IMR-90 (cell line): Measurements from ENCODE around the gene ACSM6. TPM values are rescaled to one million over a fixed set of nuclear protein-coding genes. Genes with fewer than 3 reads are reported as not detected.

Experiments
- ATAC-seq: fragments of 200-7000 bp; cut with Tn5 transposase; 2 replicates; pipeline ENCODE4 v1.9.1; 2020; ENCODE audit warnings: low read depth, mild to moderate bottlenecking, moderate library complexity
- BruUV-seq: library from RNA; stranded (reverse); fragments of 400-500 nt; replicated peaks from 2 replicates; lab custom pipeline; 2021; lab: Mats Ljungman, UMichigan
- CTCF ChIA-PET: fragments of 300-600 bp; formaldehyde crosslinking; extraction: SDS; loops from one replicate; lab custom pipeline; 2021; ENCODE audit warnings: antibody characterized with exemption; lab: Yijun Ruan, JAX
- POLR2A ChIA-PET: fragments of 300-600 bp; sonication (Branson Sonifier 250); formaldehyde crosslinking; loops from one replicate; lab custom pipeline; 2022; ENCODE audit warnings: antibody characterized with exemption; ENCODE audit not compliant: unreplicated experiment; lab: Charles Lee
- DNase-seq: peaks from one replicate; pipeline ENCODE4 v3.0.0; 2013
- H2AFZ ChIP-seq: replicated peaks from 2 replicates; pipeline ENCODE3; 2013; ENCODE audit warnings: low read length, mild to moderate bottlenecking; ENCODE audit not compliant: poor library complexity
- H2AK5ac ChIP-seq: 2 replicates; pipeline ENCODE4 v1.6.1; 2013; ENCODE audit warnings: low read depth, low read length, inconsistent platforms
- H2AK9ac ChIP-seq: replicated peaks from 2 replicates; pipeline ENCODE3; 2013; ENCODE audit warnings: mild to moderate bottlenecking, low read depth, low read length, moderate library complexity; ENCODE audit not compliant: poor library complexity
- H2BK120ac ChIP-seq: 2 replicates; pipeline ENCODE4 v1.6.1; 2013; ENCODE audit warnings: low read depth, low read length, inconsistent platforms
- H2BK15ac ChIP-seq: 3 replicates; pipeline ENCODE4 v1.6.1; 2013; ENCODE audit warnings: low read depth, low read length, inconsistent platforms
- H2BK20ac ChIP-seq: 2 replicates; pipeline ENCODE4 v1.6.1; 2013; ENCODE audit warnings: low read depth, mild to moderate bottlenecking, inconsistent platforms, low read length, moderate library complexity
- H2BK5ac ChIP-seq: 2 replicates; pipeline ENCODE4 v1.6.1; 2013; ENCODE audit warnings: mild to moderate bottlenecking, low read depth, low read length, inconsistent platforms; ENCODE audit not compliant: poor library complexity, severe bottlenecking
- H3K14ac ChIP-seq: replicated peaks from 2 replicates; pipeline ENCODE4 v1.6.1; 2013; ENCODE audit warnings: low read depth, low read length, inconsistent platforms
- H3K18ac ChIP-seq: 2 replicates; pipeline ENCODE4 v1.6.1; 2013; ENCODE audit warnings: low read depth, low read length, control low read depth
- H3K23ac ChIP-seq: 2 replicates; pipeline ENCODE4 v1.6.1; 2013; ENCODE audit warnings: low read depth, low read length, inconsistent platforms
- H3K27ac ChIP-seq: 2 replicates; pipeline ENCODE4 v1.5.1; 2013; ENCODE audit warnings: mild to moderate bottlenecking, control low read depth, low read length; ENCODE audit not compliant: insufficient read depth
- H3K27me3 ChIP-seq: 2 replicates; pipeline ENCODE4 v1.6.1; 2013; ENCODE audit warnings: low read length; ENCODE audit not compliant: control insufficient read depth, insufficient read depth
- H3K36me3 ChIP-seq: 2 replicates; pipeline ENCODE4 v1.6.1; 2013; ENCODE audit warnings: low read length, mixed read lengths; ENCODE audit not compliant: control insufficient read depth, insufficient read depth
- H3K4ac ChIP-seq: 2 replicates; pipeline ENCODE4 v1.6.1; 2013; ENCODE audit warnings: low read depth, low read length, inconsistent platforms
- H3K4me1 ChIP-seq: 2 replicates; pipeline ENCODE4 v1.6.1; 2013; ENCODE audit warnings: low read length, mixed read lengths; ENCODE audit not compliant: control insufficient read depth, insufficient read depth
- H3K4me2 ChIP-seq: 2 replicates; pipeline ENCODE4 v1.6.1; 2013; ENCODE audit warnings: low read depth, mild to moderate bottlenecking, control low read depth, low read length, moderate library complexity
- H3K4me3 ChIP-seq: 2 replicates; pipeline ENCODE4 v1.5.1; 2013; ENCODE audit warnings: low read depth, mild to moderate bottlenecking, control low read depth, low read length, moderate library complexity; ENCODE audit not compliant: insufficient read depth
- H3K56ac ChIP-seq: 2 replicates; pipeline ENCODE4 v1.6.1; 2013; ENCODE audit warnings: low read length, inconsistent platforms; ENCODE audit not compliant: insufficient read depth; ENCODE audit errors: extremely low read depth
- H3K79me1 ChIP-seq, 2 experiments: 2 replicates each; pipeline ENCODE4 v1.6.1; 2013; ENCODE audit warnings: low read length in 2 of 2, inconsistent platforms in 1 of 2, low read depth in 1 of 2
- H3K9ac ChIP-seq: 2 replicates; pipeline ENCODE4 v1.6.1; 2013; ENCODE audit warnings: low read depth, low read length, control low read depth
- H3K9me1 ChIP-seq: 2 replicates; pipeline ENCODE4 v1.6.1; 2013; ENCODE audit warnings: low read length, inconsistent platforms; ENCODE audit not compliant: insufficient read depth
- H3K9me3 ChIP-seq: 2 replicates; pipeline ENCODE4 v1.6.1; 2013; ENCODE audit warnings: low read length; ENCODE audit not compliant: control insufficient read depth, insufficient read depth
- H4K20me1 ChIP-seq: 2 replicates; pipeline ENCODE4 v1.6.1; 2013; ENCODE audit warnings: low read length, inconsistent platforms; ENCODE audit not compliant: insufficient read depth
- H4K5ac ChIP-seq: 2 replicates; pipeline ENCODE4 v1.6.1; 2013; ENCODE audit warnings: mild to moderate bottlenecking, low read depth, low read length, control low read depth
- H4K8ac ChIP-seq, 2 experiments: 2 replicates each; pipeline ENCODE4 v1.6.1; 2013; ENCODE audit warnings: low read depth in 2 of 2, low read length in 2 of 2, control low read depth in 1 of 2, inconsistent platforms in 1 of 2
- H4K91ac ChIP-seq: 2 replicates; pipeline ENCODE4 v1.6.1; 2013; ENCODE audit warnings: low read depth, low read length, inconsistent platforms; ENCODE audit not compliant: insufficient read depth
- BHLHE40 ChIP-seq: fragments of 150-350 bp; IDR thresholded peaks from 2 replicates; pipeline ENCODE4 v1.6.1; 2016; ENCODE audit warnings: mild to moderate bottlenecking, low read depth, low read length
- CEBPB ChIP-seq: IDR thresholded peaks from 2 replicates; pipeline ENCODE4 v1.6.1; 2012; ENCODE audit warnings: low read depth, low read length, improper control_type of control experiment
- CHD1 ChIP-seq: IDR thresholded peaks from 2 replicates; pipeline ENCODE4 v1.6.1; 2012; ENCODE audit warnings: low read depth, low read length, improper control_type of control experiment
- CTCF ChIP-seq: conservative IDR thresholded peaks from 2 replicates; pipeline ENCODE4 v1.5.1; 2012; ENCODE audit warnings: mild to moderate bottlenecking, low read depth, low read length, improper control_type of control experiment
- ELK1 ChIP-seq: fragments of 150-350 bp; IDR thresholded peaks from 2 replicates; pipeline ENCODE4 v1.6.1; 2016; ENCODE audit warnings: low read depth, mild to moderate bottlenecking, low read length, moderate library complexity, borderline replicate concordance
- FOS ChIP-seq: fragments of 150-350 bp; IDR thresholded peaks from 2 replicates; pipeline ENCODE4 v1.6.1; 2016; ENCODE audit warnings: low read depth, low read length
- MAFK ChIP-seq: IDR thresholded peaks from 2 replicates; pipeline ENCODE4 v1.6.1; 2012; ENCODE audit warnings: low read depth, low read length, improper control_type of control experiment
- MAZ ChIP-seq: IDR thresholded peaks from 2 replicates; pipeline ENCODE4 v1.6.1; 2012; ENCODE audit warnings: low read depth, mild to moderate bottlenecking, low read length, improper control_type of control experiment, moderate library complexity, borderline replicate concordance
- MXI1 ChIP-seq: IDR thresholded peaks from 2 replicates; pipeline ENCODE4 v1.6.1; 2012; ENCODE audit warnings: low read depth, mild to moderate bottlenecking, low read length, moderate library complexity, borderline replicate concordance
- NFE2L2 ChIP-seq: fragments of 150-350 bp; IDR thresholded peaks from 2 replicates; pipeline ENCODE4 v1.6.1; 2016; ENCODE audit warnings: low read depth, mild to moderate bottlenecking, low read length
- POLR2A ChIP-seq: IDR thresholded peaks from 2 replicates; pipeline ENCODE4 v1.6.1; 2012; ENCODE audit warnings: mild to moderate bottlenecking, low read depth, low read length
- RAD21 ChIP-seq: IDR thresholded peaks from 2 replicates; pipeline ENCODE4 v1.6.1; 2012; ENCODE audit warnings: low read length, improper control_type of control experiment
- RCOR1 ChIP-seq: IDR thresholded peaks from 2 replicates; pipeline ENCODE4 v1.6.1; 2012; ENCODE audit warnings: mild to moderate bottlenecking, low read length, improper control_type of control experiment; ENCODE audit not compliant: insufficient replicate concordance
- RFX5 ChIP-seq: IDR thresholded peaks from 2 replicates; pipeline ENCODE4 v1.8.0; 2012; ENCODE audit warnings: low read depth, mild to moderate bottlenecking, low read length, moderate library complexity
- SMC3 ChIP-seq: fragments of 150-350 bp; IDR thresholded peaks from 2 replicates; pipeline ENCODE4 v1.6.1; 2016; ENCODE audit warnings: low read depth, mild to moderate bottlenecking, antibody characterized with exemption, low read length, moderate library complexity
- USF2 ChIP-seq: fragments of 150-350 bp; IDR thresholded peaks from 2 replicates; pipeline ENCODE4 v1.6.1; 2017; ENCODE audit warnings: mild to moderate bottlenecking, antibody characterized with exemption, low read length, low read depth
- WGBS, 2 experiments: methylation state at CpG; one replicate each; pipeline versions ENCODE4 v1.1.5 to v1.1.7; 2013; ENCODE audit warnings: missing lambda C conversion rate in 2 of 2; ENCODE audit not compliant: insufficient read length in 1 of 2; ENCODE audit errors: extremely low coverage in 2 of 2; 5-methylcytosine and 5-hydroxymethylcytosine counted together
- dilution Hi-C: fragments of 300-500 bp; cut with HindIII; formaldehyde crosslinking; loops from one replicate; pipeline ENCODE4 v1.14.3; 2018; ENCODE audit warnings: low sequenced_read_pairs; ENCODE audit not compliant: unreplicated experiment
- in situ Hi-C: fragments of 300-500 bp; cut with MboI; formaldehyde crosslinking; loops from 3 replicates; pipeline ENCODE4 v1.14.3; 2019; ENCODE audit warnings: low sequenced_read_pairs, inconsistent platforms, mixed read lengths
- intact Hi-C: fragments of 100-400 bp; cut with micrococcal nuclease; formaldehyde crosslinking; loops from 2 replicates; pipeline ENCODE4 v1.10.0; 2022
- polyA plus RNA-seq, 3 experiments: library from polyadenylated mRNA; depleted of rRNA; stranded (reverse); fragments of >200 nt; gene quantifications; 2 replicates each; pipeline ENCODE4 v1.2.3, GENCODE V29; 2012; ENCODE audit warnings: low replicate concordance in 1 of 3
- total RNA-seq: library from RNA; depleted of rRNA; stranded (reverse); fragments of >200 nt; gene quantifications from 2 replicates; pipeline ENCODE4 v1.2.3, GENCODE V29; 2012

ACSM6 gene
- total and polyA plus RNA-seq, 2 of the 4 experiments (the other 2 are of a cell fraction) = not detected

GRCh38 chr10:95171336-95171735 lies 22.7 kb upstream of the ACSM6 start:
- DNase-seq (no peak), ATAC-seq (no peak)
- in situ Hi-C loops = no loop called here
- Histone ChIP-seq H3K56ac (no peak overlapping the region), H3K27ac (no peak overlapping the region), H3K9me3 (no peaks in the 10 kb centered on the region), H2BK5ac (no peak overlapping the region), H3K9me1 (no peaks in the 10 kb centered on the region), H3K4me2 (no peak overlapping the region), H3K18ac (no peak overlapping the region), H3K27me3 (no peaks in the 10 kb centered on the region), H3K4ac (no peak overlapping the region), H2AK5ac (no peak overlapping the region), H3K23ac (no peak overlapping the region), H4K91ac (no peak overlapping the region), H3K4me3 (no peak overlapping the region), H4K5ac (no peak overlapping the region), H3K14ac (no peak overlapping the region), H2BK120ac (no peak overlapping the region), H3K9ac (no peak overlapping the region), H2BK15ac (no peak overlapping the region), H2AK9ac (no peak overlapping the region), H3K79me1 (no peaks in the 10 kb centered on the region), H3K36me3 (no peaks in the 10 kb centered on the region), H2BK20ac (no peak overlapping the region), H4K20me1 (no peaks in the 10 kb centered on the region), H2AFZ (no peak overlapping the region), H3K4me1 (no peaks in the 10 kb centered on the region), H4K8ac (no peak overlapping the region)
- ChIA-PET POLR2A (no interaction called here), CTCF (interaction anchor here (0.9 kb wide), 1 partner anchor 11 kb away, joined by 3 read pairs; no protein-coding TSS in a partner anchor)
- TF ChIP-seq CEBPB (no peak), MAZ (no peak), CTCF (no peak), FOS (no peak), NFE2L2 (no peak), RAD21 (no peak), MXI1 (no peak), SMC3 (no peak), POLR2A (no peak), RFX5 (no peak), USF2 (no peak), MAFK (no peak), BHLHE40 (no peak), ELK1 (no peak), RCOR1 (no peak), CHD1 (no peak)
- dilution Hi-C loops = no loop called here
- WGBS, 2 experiments = no CpG with 5 or more reads among the region's 3 CpGs
- intact Hi-C loops = no loop called here
- no TSS peak for BruUV-seq
